Heart right ventricle (tissue), 16 donors: ENCODE data around the gene RBM4B. TPM values are rescaled to one million over a fixed set of nuclear protein-coding genes. Genes with fewer than 3 reads are reported as not detected.

ENCODE experiments used
- ATAC-seq, 8 donors: fragments of 200-7000 bp; cut with Tn5 transposase; one replicate each; pipeline ENCODE4 v1.9.1; 2020; ENCODE audit warnings: mild to moderate bottlenecking in 8 of 8, moderate library complexity in 8 of 8, moderate number of reproducible peaks in 1 of 8
- DNase-seq, 2 donors: peaks; one replicate each; pipeline ENCODE4 v3.0.0-alpha.2; 2020
- H3K27ac ChIP-seq, 10 donors: fragments of 200-600 bp; sonication (generic) in 2 of 10; one replicate each; pipeline versions ENCODE4 v1.5.0 to v1.8.0; 2020 to 2022; ENCODE audit warnings: mild to moderate bottlenecking in 3 of 10
- H3K27me3 ChIP-seq, 7 donors: fragments of 200-600 bp; one replicate each; pipeline ENCODE4 v1.8.0; 2021 to 2022; ENCODE audit warnings: mild to moderate bottlenecking in 2 of 7
- H3K36me3 ChIP-seq, 9 donors: fragments of 200-600 bp; sonication (generic) in 1 of 9; one replicate each; pipeline versions ENCODE4 v1.5.0 to v1.8.0; 2020 to 2022; ENCODE audit warnings: mild to moderate bottlenecking in 2 of 9
- H3K4me1 ChIP-seq, 9 donors: fragments of 200-600 bp; sonication (generic) in 1 of 9; one replicate each; pipeline versions ENCODE4 v1.5.0 to v1.8.0; 2020 to 2022; ENCODE audit warnings: mild to moderate bottlenecking in 4 of 9
- H3K4me3 ChIP-seq, 10 donors: fragments of 200-600 bp; sonication (generic) in 2 of 10; one replicate each; pipeline versions ENCODE4 v1.5.0 to v1.8.0; 2020 to 2022; ENCODE audit warnings: mild to moderate bottlenecking in 7 of 10, moderate library complexity in 2 of 10
- H3K9me3 ChIP-seq, 11 donors: fragments of 200-600 bp in 10 of 11; sonication (generic) in 2 of 11; one replicate each; pipeline versions ENCODE4 v1.5.0 to v1.8.0; 2013 to 2022; ENCODE audit warnings: mild to moderate bottlenecking in 2 of 11, control low read depth in 1 of 11, moderate library complexity in 1 of 11
- CTCF ChIP-seq, 9 donors: fragments of 200-600 bp; sonication (generic) in 2 of 9; IDR thresholded peaks; one replicate each; pipeline versions ENCODE4 v1.5.0 to v1.8.0; 2021 to 2022; ENCODE audit warnings: antibody characterized with exemption in 9 of 9, mild to moderate bottlenecking in 5 of 9, moderate library complexity in 1 of 9
- WGBS, 2 donors: extraction: QIAGEN DNeasy Blood & Tissue Kit; methylation state at CpG; one replicate each; pipeline ENCODE4 v1.1.7; 2013; ENCODE audit warnings: inconsistent platforms in 1 of 2; 5-methylcytosine and 5-hydroxymethylcytosine counted together
- intact Hi-C, 10 donors: fragments of 100-400 bp; cut with DNase I; formaldehyde crosslinking; loops; one replicate each; pipeline versions ENCODE4 v1.11.1 to v1.14.2; 2022
- polyA plus RNA-seq, 2 donors: library from polyadenylated mRNA; stranded (reverse); fragments of 200-250 nt; gene quantifications; one replicate each; pipeline ENCODE4 v1.2.3, GENCODE V29; 2013
- total RNA-seq, 10 donors: library from RNA; stranded (reverse); fragmentation: NEBNext Ultra II Directional in 3 of 10; extraction: Animal tissue kit (Norgen Biotek cat#: 25700) in 3 of 10; gene quantifications; one replicate each; pipeline versions ENCODE4 v1.2.1 to v1.2.4, GENCODE V29; 2021 to 2023
- donor health status: Arrhythmogenic right ventricular cardiomyopathy.
- donor health status: ischemic (EF 13 %, LVEDD 7.1; RV severe dilation, severe dysfunction).
- donor health status: healthy with polysubstance abuse.
- donor health status: DM: no; HTN: yes; CAD: no.
- donor health status: DM: no; HTN: no; CAD: no.
- donor health status: ischemic (EF 25% LVEDD 6.9; RV normal size, moderate dysfunction).
- donor health status: ischemic (EF 25% LVEDD 5.7; RV mildly dilated, moderate dysfunction).
- donor health status: healthy.
- donor health status: DM: yes; HTN: yes; CAD: no.
- donor health status: Ischemic cardiomyopathy.
- donor health status: ischemic (EF 35%, LVEDD 5.7; RV mildly dilated, moderate dysfunction).
- donor health status: nonischemic (EF 11% LVEDD 7.7; RV severe dilation, severe dysfunction).
- donor health status: DM: yes; HTN: yes; CAD: no.
- donor health status: PGD.
- donor health status: ischemic (EF 29% LVEDD 5.4; RV normal size, mild dysfunction).
- donor health status: nonischemic (EF 23%, LVEDD 6.1; RV moderate dilation, normal function).

Gene RBM4B
- total and polyA plus RNA-seq, 12 donors = 5.7 to 12.6 (median 9.0) TPM

DNA sequence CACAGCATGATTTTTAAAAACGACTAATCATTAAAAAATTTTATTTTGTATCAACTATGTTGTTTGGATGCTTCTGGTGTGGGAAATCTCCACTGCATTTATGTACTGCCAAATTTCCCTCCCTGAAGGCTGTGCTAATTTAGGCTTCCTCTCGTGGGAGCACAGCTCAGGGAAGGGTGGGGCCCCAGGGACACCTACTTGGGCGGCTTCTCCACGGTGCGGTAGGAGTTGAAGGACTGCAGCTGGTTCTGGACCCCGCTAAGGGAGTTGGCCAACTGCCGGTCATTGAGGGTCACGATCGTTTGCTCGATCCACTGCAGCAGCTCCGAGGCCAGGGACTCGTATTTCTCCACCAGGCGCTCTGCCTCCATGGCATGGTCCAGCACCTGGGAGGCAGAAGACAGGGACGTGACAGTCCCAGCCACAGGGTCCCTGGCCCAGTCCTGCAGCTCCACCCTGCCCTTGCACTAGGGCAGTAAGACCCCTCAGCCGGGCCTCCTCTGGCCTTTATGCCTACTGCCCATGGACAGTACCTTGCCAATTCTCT, 32.8 kb upstream of the RBM4B start:
- Histone ChIP-seq H3K9me3 (no peaks in the 10 kb centered on the region), H3K27ac (no peak overlapping the region), H3K4me1 (no peaks in the 10 kb centered on the region), H3K27me3 (no peaks in the 10 kb centered on the region), H3K36me3 (no peaks in the 10 kb centered on the region), H3K4me3 (no peak overlapping the region)
- 73 to 79% methylated on average over 15 of the region's 15 CpGs for WGBS, 2 donors
- no peak for TF ChIP-seq CTCF (IDR thresholded peaks at IDR 0.05)
- DNase-seq (no peak), ATAC-seq (peak in 1 of 8 donors; percentile 19)
- intact Hi-C loops = loop anchor here in 1 of 10 donors (10.0 kb wide), 1 partner anchor 104 kb away; no protein-coding TSS in a partner anchor

DNA sequence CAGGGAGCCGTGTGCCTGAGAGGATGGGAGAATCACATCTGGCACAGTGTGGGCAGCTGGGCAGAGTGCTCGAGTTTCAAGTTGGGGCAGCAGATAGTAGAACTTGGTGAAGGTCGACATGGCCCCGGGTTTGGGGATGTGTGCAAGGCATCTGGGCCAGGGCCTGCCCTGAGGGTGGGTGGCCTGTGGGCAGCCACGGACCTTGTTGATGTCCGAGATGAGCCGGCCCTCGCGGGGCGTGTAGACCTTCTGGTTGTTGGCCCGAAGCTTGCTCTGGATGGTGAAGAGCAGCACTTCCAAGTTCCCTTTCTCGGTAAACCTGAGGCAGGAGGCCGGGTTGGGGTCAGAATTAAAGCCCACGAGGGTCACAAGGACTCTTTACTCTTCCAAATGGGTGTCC, 31.0 kb upstream of the RBM4B start:
- no peaks in the 10 kb centered on the region for H3K36me3 ChIP-seq
- H3K9me3 ChIP-seq = no peaks in the 10 kb centered on the region
- WGBS, 2 donors = 94% methylated on average over 14 of the region's 14 CpGs
- H3K27ac ChIP-seq = no peak overlapping the region
- intact Hi-C loops = no loop called here
- no peak for DNase-seq
- TF ChIP-seq CTCF (IDR thresholded peaks at IDR 0.05) = no peak
- no peak overlapping the region for H3K4me3 ChIP-seq
- no peak for ATAC-seq
- no peaks in the 10 kb centered on the region for H3K4me1 ChIP-seq
- H3K27me3 ChIP-seq = no peaks in the 10 kb centered on the region

DNA sequence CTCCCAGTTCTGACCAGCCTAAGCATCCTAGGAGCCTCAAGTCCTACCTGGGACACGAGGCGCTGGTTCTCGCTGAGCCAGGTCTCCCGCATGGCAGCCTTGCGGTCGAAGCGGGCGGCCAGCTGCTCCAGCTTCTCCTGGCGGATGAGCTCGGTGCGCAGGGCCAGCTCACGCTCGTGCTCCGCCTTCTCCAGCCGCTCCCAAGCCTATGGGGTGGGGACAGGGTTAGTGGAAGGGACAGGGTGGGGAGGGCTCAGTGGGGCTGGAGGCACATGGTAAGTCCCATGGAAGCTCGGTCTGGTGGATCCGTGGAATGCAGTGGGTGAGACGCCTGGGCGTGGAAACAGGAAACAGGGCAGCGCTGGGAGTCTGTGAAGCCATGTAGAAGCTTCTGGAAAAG, 30.4 kb upstream of the RBM4B start:
- Histone ChIP-seq H3K4me1 (no peaks in the 10 kb centered on the region), H3K36me3 (no peaks in the 10 kb centered on the region), H3K4me3 (no peak overlapping the region), H3K27me3 (no peaks in the 10 kb centered on the region), H3K9me3 (no peaks in the 10 kb centered on the region), H3K27ac (no peak overlapping the region)
- WGBS, 2 donors = 86 to 90% methylated on average over 20 of the region's 20 CpGs
- intact Hi-C loops = no loop called here
- ATAC-seq (no peak), DNase-seq (no peak)
- no peak for TF ChIP-seq CTCF (IDR thresholded peaks at IDR 0.05)

DNA sequence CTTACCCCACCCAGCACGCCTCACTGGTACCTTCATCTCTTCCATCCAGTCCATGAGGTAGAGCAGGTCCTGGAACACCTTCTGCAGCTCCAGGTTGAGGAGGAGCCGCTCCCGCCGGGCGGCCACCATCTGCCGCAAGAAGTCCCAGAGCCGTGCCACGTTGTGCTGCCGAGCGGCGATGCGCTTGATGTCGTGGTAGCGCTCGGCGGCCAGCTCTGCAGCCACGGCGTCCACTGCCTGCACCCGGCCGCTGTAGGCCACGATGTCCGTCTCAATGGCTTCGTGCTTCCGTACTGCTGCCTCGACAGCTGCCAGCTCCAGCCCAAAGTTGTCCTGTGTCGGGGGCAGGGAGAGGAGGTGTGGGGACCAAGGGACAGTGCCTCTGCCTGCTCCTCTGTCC, 29.8 kb upstream of the RBM4B start:
- no peaks in the 10 kb centered on the region for H3K36me3 ChIP-seq
- no peak overlapping the region for H3K4me3 ChIP-seq
- no peaks in the 10 kb centered on the region for H3K9me3 ChIP-seq
- H3K27me3 ChIP-seq = no peaks in the 10 kb centered on the region
- WGBS, 2 donors = 95 to 98% methylated on average over 26 of the region's 26 CpGs
- no peak for TF ChIP-seq CTCF (IDR thresholded peaks at IDR 0.05)
- ATAC-seq = no peak
- no peak for DNase-seq
- no peak overlapping the region for H3K27ac ChIP-seq
- H3K4me1 ChIP-seq = no peaks in the 10 kb centered on the region
- intact Hi-C loops = no loop called here
